HG03520 (cell line): ENCODE measurements around the gene NMNAT2.
"Not testable (repeated sequence)": the region's sequence is repeated elsewhere in the genome, so short reads cannot be mapped to it uniquely, and the experiment has no call there.

Experiments
- ATAC-seq: cut with Tn5 transposase; IDR thresholded peaks from one replicate; pipeline ENCODE4 v1.9.1; 2021; ENCODE audit warnings: mild to moderate bottlenecking, moderate library complexity; ENCODE audit not compliant: unreplicated experiment

Gene NMNAT2

GRCh38 chr1:183291216-183291762, 126.9 kb downstream of the NMNAT2 start:
- no peak for ATAC-seq

DNA sequence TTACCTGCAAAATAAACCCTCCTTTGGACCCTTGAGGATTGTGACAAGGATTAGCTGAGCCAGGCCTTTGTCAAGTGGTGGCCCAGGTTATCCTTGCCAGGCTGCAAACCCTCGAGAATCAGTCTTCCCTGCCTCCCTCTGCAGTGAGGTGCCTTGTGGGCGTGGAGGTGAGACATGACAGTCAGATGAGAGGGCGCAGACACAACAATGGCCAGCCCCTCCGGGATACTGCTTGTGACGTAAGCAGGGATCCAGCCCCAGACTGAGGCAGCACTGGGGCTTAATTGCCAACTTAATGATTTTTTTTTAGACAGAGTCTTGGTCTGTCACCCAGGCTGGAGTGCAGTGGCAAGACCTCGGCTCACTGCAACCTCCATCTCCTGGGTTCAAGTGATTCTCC, 127.6 kb downstream of the NMNAT2 start:
- no peak for ATAC-seq

DNA sequence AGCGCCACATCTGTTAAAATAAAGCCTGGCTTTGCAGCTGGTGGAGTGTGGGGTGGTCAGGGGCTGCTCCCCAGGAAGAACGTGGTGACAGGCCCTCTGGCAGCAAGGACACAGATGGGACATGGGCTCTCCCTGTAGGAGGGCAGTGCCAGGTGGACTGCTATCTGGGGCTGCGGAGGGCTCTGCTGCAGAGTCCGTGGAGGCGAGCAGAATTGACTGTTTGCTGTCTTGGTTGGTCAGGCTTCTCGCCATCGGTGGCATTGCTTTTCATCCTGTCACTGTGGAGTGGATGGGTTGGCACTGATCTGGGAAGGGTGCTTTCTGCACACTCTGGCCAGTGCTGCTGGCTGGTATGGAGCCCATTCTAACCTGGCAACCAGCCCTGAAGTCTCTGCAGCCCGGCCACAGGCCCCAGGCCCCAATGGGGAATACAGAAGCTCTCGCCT, 129.1 kb downstream of the NMNAT2 start:
- no peak for ATAC-seq

GRCh38 chr1:183288583-183288982, 129.6 kb downstream of the NMNAT2 start:
- ATAC-seq: no peak

DNA sequence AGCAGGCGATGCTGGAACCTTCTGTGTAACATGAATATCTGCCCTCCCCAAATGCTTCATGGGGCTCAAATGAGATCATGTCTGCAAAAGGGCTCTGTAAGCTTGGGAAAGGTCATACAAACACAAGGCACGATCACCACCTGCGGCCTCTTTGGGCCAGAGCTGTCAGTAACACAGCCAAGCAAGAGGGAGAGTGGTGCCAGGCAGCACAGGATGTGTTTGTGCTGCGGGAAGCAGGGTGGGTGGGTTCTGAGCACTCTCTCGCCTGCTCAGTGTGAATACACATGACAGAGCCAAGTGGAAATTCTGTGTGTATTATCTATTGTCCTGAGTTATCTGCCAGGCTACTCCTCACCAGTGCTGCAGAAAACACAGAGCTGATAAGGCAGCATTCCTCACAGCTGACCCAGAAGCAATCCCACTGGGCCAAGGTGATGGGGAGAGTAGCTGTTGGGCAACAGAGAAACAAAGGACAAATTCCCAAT, 130.9 kb downstream of the NMNAT2 start:
- ATAC-seq: no peak

GRCh38 chr1:183285746-183286145, 132.4 kb downstream of the NMNAT2 start:
- no peak for ATAC-seq

DNA sequence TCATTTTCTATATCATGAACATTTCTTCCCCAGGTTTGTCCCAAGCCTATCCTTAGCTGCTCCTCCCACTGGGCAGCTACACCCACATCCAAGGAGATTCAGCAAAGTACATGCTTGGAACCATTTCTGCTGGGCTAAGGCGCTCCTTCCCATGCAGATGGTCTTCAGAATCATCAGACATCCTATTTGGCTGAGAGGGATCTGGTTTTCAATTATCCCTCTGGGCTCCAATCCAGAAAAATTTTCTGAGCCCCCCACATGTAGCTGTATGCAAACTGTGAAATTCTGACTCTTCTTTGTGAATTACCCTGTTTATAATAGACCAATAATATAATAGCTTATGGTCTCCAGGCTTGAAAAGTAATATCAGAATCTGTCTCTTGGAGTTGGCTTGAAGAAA, 132.9 kb downstream of the NMNAT2 start:
- no peak for ATAC-seq

- ATAC-seq: no peak
Observed at GRCh38 chr1:183284086-183284485, 134.1 kb downstream of the NMNAT2 start.

DNA sequence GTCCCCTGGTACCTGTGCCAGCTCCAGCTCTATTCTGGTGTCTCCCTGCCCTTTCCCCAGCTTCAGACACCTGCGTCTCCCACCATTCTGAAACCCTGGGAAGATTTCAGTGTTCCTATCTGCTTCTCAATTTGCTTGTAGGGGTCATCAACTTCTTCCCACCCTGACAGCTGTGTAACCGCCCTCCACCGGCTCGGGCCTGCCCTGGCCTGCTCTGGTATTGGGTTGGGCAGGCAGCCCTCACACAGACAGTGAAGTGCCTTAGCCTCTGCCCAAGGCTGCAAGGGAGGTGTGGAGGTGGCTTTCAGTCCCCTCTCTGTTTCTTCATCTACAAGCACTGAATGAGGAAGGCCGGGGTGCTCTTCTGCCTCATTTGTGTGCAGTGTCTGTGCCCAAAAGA, 134.9 kb downstream of the NMNAT2 start:
- ATAC-seq: no peak

DNA sequence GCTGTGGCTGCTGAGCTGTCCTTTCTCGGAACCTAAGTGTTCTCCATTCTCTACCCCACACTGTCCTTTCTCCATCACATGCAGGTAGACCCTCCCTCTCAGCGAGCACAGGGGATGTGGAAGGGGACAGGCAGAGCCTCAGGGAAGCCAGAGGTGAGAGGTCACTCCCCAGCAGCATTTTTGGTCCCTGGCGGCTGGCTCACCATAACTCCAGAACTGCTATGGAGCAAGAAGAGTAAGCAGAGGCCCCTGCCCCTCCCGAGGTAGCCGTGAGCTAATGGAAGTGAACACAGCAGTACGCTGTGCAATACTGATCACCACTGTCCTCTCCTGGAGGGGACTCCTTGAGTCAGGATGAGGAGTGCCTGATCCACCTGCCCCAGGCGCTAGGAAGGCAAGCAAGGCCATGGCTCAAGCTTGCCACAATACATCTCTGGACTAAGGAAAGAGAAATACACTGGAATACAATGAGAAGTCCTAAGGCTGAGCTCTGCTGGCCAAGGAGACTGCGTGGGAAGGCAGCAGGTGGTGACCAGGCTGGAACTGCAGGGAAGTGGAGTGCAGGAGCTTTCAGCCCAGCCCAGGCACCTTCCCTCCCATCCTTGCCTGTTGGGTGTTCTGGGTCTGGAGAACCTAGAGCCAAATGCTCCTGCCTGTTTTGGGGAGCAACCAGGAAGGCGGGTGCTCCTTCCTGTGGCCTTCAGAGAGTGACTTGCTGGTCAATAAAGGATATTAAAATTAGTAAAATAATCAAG, 135.9 kb downstream of the NMNAT2 start:
- ATAC-seq: no peak

DNA sequence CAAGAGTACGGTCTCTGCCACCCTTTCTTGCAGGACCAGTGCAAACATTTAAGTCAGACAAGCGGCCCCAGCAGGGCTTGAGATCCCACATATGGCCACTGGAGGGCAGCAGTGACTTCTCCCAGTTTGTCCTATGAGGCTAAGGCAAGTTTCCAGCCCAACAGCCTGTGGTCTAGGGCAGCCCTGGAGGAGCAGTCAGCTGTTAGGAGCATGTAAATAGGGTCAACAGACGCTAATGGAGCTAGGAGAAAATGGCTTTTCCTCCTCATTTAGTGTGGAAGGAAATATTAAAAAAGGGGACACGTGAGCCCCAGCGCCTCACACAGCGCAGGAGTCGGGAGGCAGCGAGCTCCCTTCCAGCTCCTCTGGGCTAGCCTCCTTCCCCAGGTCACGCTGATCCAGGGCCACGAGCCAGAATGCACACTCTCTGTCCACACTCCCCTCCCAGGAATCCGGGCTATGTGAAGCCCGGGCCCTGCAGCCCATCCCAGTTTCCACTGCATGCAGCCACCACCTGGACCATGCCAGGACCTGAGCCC, 136.6 kb downstream of the NMNAT2 start:
- peak; percentile 77 for ATAC-seq

GRCh38 chr1:183281039-183281438, 137.1 kb downstream of the NMNAT2 start:
- no peak for ATAC-seq

DNA sequence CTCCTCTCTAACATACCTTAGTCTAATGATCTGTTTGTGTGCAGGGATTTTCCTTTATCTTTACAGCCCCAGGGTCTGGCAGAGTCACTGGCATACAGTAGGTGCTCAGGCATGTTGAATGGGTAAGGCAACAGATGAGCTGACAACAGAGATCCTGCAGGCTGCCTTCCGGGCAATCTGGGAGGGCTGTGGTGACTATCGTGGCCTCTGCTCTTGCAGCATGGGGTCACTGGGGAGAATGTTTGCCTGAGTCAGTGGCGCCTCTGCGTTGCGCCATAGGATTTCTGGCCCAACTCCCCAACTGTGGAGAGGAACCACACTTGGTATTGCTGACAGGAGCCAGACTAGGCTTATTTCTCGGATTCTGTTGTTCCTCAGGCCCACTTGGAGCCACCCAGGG, 138.3 kb downstream of the NMNAT2 start:
- ATAC-seq: no peak

- ATAC-seq: no peak
Observed at GRCh38 chr1:183278739-183279591, 139.2 kb downstream of the NMNAT2 start.

- ATAC-seq: no peak
Observed at GRCh38 chr1:183277821-183278738, 140.1 kb downstream of the NMNAT2 start.

- ATAC-seq: no peak
Observed at GRCh38 chr1:183276386-183277080, 141.6 kb downstream of the NMNAT2 start.

GRCh38 chr1:183275322-183275721, 142.9 kb downstream of the NMNAT2 start:
- no peak for ATAC-seq

GRCh38 chr1:183274836-183275235, 143.3 kb downstream of the NMNAT2 start:
- ATAC-seq: no peak

DNA sequence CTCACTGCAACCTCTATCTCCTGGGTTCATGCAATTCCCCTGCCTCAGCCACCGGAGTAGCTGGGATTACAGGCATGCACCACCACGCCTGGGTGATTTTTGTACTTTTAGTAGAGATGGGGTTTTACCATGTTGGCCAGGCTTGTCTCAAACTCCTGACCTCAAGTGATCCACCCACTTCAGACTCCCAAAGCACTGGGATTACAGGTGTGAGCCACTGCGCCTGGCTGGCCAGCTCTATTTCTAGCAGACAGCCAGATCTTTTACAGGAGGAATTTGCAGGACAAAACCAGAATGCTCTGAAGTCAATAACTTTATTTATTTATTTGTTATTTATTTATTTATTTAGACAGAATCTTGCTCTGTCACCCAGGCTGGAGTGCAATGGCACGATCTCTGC, 144.2 kb downstream of the NMNAT2 start:
- not testable (repeated sequence) for ATAC-seq

GRCh38 chr1:183273300-183273699, 144.9 kb downstream of the NMNAT2 start:
- ATAC-seq: no peak
